Activated B cell treated with CpG ODN at 0.5 μM for 24 hours (primary cell): ENCODE results near the gene SLC38A11. TPM values are rescaled to one million over a fixed set of nuclear protein-coding genes. Genes with fewer than 3 reads are reported as not detected.

Experiments used
- ATAC-seq: fragments of 200-7000 bp; cut with Tn5 transposase; one replicate; pipeline ENCODE4 v1.10.0; 2021; ENCODE audit warnings: low read depth, mild to moderate bottlenecking, moderate library complexity
- CTCF ChIA-PET: fragments of 350-600 bp; sonication (Branson Sonifier 250); formaldehyde crosslinking; loops from one replicate; lab custom pipeline; 2021; ENCODE audit warnings: antibody characterized with exemption; lab: Charles Lee
- POLR2A ChIA-PET: fragments of 350-600 bp; sonication (Branson Sonifier 250); formaldehyde crosslinking; loops from one replicate; lab custom pipeline; 2021; ENCODE audit warnings: antibody characterized with exemption; lab: Charles Lee
- DNase-seq: peaks from one replicate; pipeline ENCODE4 v3.0.0; 2022
- H3K27ac Mint-ChIP-seq: one replicate; pipeline ENCODE4 v1.8.0; 2020; ENCODE audit warnings: mixed read lengths
- H3K27me3 Mint-ChIP-seq: one replicate; pipeline ENCODE4 v1.8.0; 2021; ENCODE audit warnings: mixed read lengths
- H3K36me3 Mint-ChIP-seq: one replicate; pipeline ENCODE4 v1.8.0; 2021; ENCODE audit warnings: low read depth, mixed read lengths
- H3K4me1 Mint-ChIP-seq: one replicate; pipeline ENCODE4 v1.8.0; 2021; ENCODE audit warnings: mixed read lengths
- H3K4me3 Mint-ChIP-seq: one replicate; pipeline ENCODE4 v1.8.0; 2020; ENCODE audit warnings: mild to moderate bottlenecking, mixed read lengths
- H3K9me3 Mint-ChIP-seq: one replicate; pipeline ENCODE4 v1.8.0; 2020; ENCODE audit warnings: mixed read lengths
- intact Hi-C: fragments of 100-400 bp; cut with micrococcal nuclease; formaldehyde crosslinking; loops from one replicate; pipeline ENCODE4 v1.15.1; 2024
- total RNA-seq: library from RNA; stranded (reverse); gene quantifications from 2 replicates; pipeline ENCODE4 v1.2.3, GENCODE V29; 2022
- TF ChIP-seq, protein P1 (sequence below): fragments of 200-600 bp; IDR thresholded peaks from one replicate; pipeline ENCODE4 v1.8.0; 2022; ENCODE audit warnings: antibody characterized with exemption, mild to moderate bottlenecking

Gene SLC38A11
- total RNA-seq, 1 donor from 2014 or later, result 2.6 TPM

DNA sequence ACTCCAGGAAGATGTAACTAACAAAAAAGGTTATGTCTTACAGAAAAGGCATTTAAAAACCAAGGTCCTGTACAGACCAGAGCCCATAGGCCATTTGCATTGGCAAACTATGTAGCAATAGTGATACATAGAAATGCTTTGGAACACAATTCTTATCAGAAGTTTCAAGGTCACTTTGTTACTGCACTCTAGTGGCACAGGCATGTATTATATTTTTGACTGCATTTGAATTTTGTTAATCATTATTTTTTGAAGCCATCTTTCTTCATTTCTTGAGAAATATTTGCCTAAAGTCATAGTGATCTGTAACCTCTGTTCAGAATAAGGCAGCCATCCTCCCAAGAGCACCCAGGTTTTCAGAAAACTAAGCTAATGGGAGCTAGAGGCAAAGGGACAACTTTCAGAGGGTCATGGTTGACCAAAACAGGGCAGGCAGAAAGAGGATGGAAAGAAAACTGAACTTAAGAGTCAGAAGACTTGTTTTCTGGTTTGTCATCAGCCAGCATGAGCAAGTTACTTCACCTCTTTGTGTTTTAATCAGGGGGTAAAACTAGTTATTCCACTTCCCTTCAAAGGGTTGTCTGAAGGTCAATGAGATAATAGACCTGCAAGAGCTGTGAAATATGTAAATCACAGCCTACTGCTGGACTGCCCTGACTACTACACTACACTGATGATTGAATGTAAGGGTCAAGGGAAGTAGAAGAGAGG, 41.5 kb downstream of the SLC38A11 start:
- Mint-ChIP-seq H3K36me3 (no peaks in the 10 kb centered on the region), H3K4me1 (peaks cover 39% of the 10 kb centered on the region), H3K4me3 (peak overlapping the region; percentile 28), H3K27me3 (no peaks in the 10 kb centered on the region), H3K9me3 (no peaks in the 10 kb centered on the region), H3K27ac (peak overlapping the region; percentile 87)
- POLR2A ChIA-PET, result interaction anchor here (0.6 to 2.1 kb wide), 5 partner anchors 73 to 175 kb away, joined by 3 to 20 read pairs (median 10); partner anchors contain the start of gene COBLL1
- DNase-seq (no peak), ATAC-seq (peak; percentile 67)
- intact Hi-C loops, result loop anchor here (1.0 to 5.0 kb wide), 6 partner anchors 47 to 351 kb away; partner anchors contain the start of gene COBLL1
- TF ChIP-seq, protein P1, sequence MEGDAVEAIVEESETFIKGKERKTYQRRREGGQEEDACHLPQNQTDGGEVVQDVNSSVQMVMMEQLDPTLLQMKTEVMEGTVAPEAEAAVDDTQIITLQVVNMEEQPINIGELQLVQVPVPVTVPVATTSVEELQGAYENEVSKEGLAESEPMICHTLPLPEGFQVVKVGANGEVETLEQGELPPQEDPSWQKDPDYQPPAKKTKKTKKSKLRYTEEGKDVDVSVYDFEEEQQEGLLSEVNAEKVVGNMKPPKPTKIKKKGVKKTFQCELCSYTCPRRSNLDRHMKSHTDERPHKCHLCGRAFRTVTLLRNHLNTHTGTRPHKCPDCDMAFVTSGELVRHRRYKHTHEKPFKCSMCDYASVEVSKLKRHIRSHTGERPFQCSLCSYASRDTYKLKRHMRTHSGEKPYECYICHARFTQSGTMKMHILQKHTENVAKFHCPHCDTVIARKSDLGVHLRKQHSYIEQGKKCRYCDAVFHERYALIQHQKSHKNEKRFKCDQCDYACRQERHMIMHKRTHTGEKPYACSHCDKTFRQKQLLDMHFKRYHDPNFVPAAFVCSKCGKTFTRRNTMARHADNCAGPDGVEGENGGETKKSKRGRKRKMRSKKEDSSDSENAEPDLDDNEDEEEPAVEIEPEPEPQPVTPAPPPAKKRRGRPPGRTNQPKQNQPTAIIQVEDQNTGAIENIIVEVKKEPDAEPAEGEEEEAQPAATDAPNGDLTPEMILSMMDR, result peak; percentile 26
- CTCF ChIA-PET, result interaction anchor here (0.6 to 4.2 kb wide), 20 partner anchors 10 to 196 kb away, joined by 3 to 81 read pairs (median 3); partner anchors contain the start of gene COBLL1

DNA sequence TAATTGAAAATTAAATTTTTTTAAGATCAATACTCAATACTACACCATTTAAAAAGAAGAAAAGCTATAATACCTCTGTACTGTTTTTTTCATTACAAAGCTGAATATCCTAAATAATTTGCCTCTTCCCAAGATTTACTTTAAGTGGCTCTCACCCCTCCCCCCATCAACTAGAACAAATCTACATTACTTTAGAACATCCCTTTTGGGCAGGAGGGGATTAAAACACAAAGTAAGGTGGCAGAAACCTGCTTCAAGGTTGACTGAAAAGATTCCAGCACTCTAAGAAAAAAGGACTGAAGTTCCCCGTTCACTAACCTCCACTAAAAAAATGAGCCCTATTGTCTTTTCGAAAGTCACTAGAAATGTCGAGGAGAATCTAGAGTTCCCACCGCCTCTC, 42.3 kb downstream of the SLC38A11 start:
- Mint-ChIP-seq H3K36me3 (no peaks in the 10 kb centered on the region), H3K4me1 (peaks cover 39% of the 10 kb centered on the region), H3K9me3 (no peaks in the 10 kb centered on the region), H3K27ac (peak overlapping the region; percentile 56), H3K27me3 (no peaks in the 10 kb centered on the region), H3K4me3 (no peak overlapping the region)
- no peak for ATAC-seq
- intact Hi-C loops, result loop anchor here (1.0 to 5.0 kb wide), 6 partner anchors 46 to 351 kb away; partner anchors contain the start of gene COBLL1
- TF ChIP-seq, protein P1, result no peak
- ChIA-PET CTCF (interaction anchor here (0.6 to 4.2 kb wide), 17 partner anchors 9 to 195 kb away, joined by 3 to 81 read pairs (median 3); partner anchors contain the start of gene COBLL1), POLR2A (interaction anchor here (0.6 to 2.1 kb wide), 5 partner anchors 72 to 175 kb away, joined by 3 to 20 read pairs (median 10); partner anchors contain the start of gene COBLL1)
- no peak for DNase-seq

- intact Hi-C loops, result loop anchor here (2.0 to 5.0 kb wide), 2 partner anchors 45 to 350 kb away; no protein-coding TSS in a partner anchor
- CTCF ChIA-PET, result interaction anchor here (2.7 to 4.2 kb wide), 3 partner anchors 8 to 175 kb away, joined by 17 to 81 read pairs (median 37); partner anchors contain the start of gene COBLL1
- Mint-ChIP-seq H3K4me3 (no peak overlapping the region), H3K4me1 (peaks cover 39% of the 10 kb centered on the region), H3K27me3 (no peaks in the 10 kb centered on the region), H3K36me3 (no peaks in the 10 kb centered on the region), H3K9me3 (no peaks in the 10 kb centered on the region), H3K27ac (no peak overlapping the region)
- POLR2A ChIA-PET, result no interaction called here
- DNase-seq (no peak), ATAC-seq (no peak)
- TF ChIP-seq, protein P1, result no peak
Observed at GRCh38 chr2:164911832-164912231, 43.5 kb downstream of the SLC38A11 start.

GRCh38 chr2:164910101-164910899, 45.0 kb downstream of the SLC38A11 start:
- POLR2A ChIA-PET, result interaction anchor here (0.6 to 2.1 kb wide), 9 partner anchors 13 to 884 kb away, joined by 3 to 16 read pairs (median 5); partner anchors contain the start of gene COBLL1
- intact Hi-C loops, result loop anchor here (1.0 to 5.0 kb wide), 2 partner anchors 14 to 348 kb away; no protein-coding TSS in a partner anchor
- Mint-ChIP-seq H3K36me3 (no peaks in the 10 kb centered on the region), H3K9me3 (no peaks in the 10 kb centered on the region), H3K4me3 (peak overlapping the region; percentile 32), H3K27me3 (no peaks in the 10 kb centered on the region), H3K4me1 (peaks cover 39% of the 10 kb centered on the region), H3K27ac (peak overlapping the region; percentile 68)
- CTCF ChIA-PET, result interaction anchor here (0.6 to 2.2 kb wide), 9 partner anchors 12 to 172 kb away, joined by 3 to 13 read pairs (median 4); partner anchors contain the start of gene COBLL1
- DNase-seq (no peak), ATAC-seq (peak; percentile 71)
- TF ChIP-seq, protein P1, result no peak
